ENCODE measurements around the gene KNCN.

KNCN gene

GRCh38 chr1:46551597-46552095 lies at the start of gene KNCN:
Gene KNCN, minus strand, starts transcription at chr1:46551647. Its CDS starts 432 bp downstream, at chr1:46551215.
- no peak for DNase-seq (ENCODE audit: low read depth, low spot score)

GRCh38 chr1:46599059-46599970 lies 47.9 kb upstream of the KNCN start:
- DNase-seq (ENCODE audit: low read depth, low spot score), result no peak

- no peak for DNase-seq (ENCODE audit: low read depth, low spot score)
Observed at GRCh38 chr1:46596846-46597245, 45.4 kb upstream of the KNCN start.

GRCh38 chr1:46596036-46596435 lies 44.6 kb upstream of the KNCN start:
- no peak for DNase-seq (ENCODE audit: low read depth, low spot score)

GRCh38 chr1:46595127-46595526 lies 43.7 kb upstream of the KNCN start:
- DNase-seq (ENCODE audit: low read depth, low spot score), result no peak

- DNase-seq (ENCODE audit: low read depth, low spot score), result no peak
Observed at GRCh38 chr1:46594063-46594462, 42.6 kb upstream of the KNCN start.

- DNase-seq (ENCODE audit: low read depth, low spot score), result no peak
Observed at GRCh38 chr1:46592823-46593222, 41.4 kb upstream of the KNCN start.

- no peak for DNase-seq (ENCODE audit: low read depth, low spot score)
Observed at GRCh38 chr1:46589529-46589928, 38.1 kb upstream of the KNCN start.

GRCh38 chr1:46587069-46587468 lies 35.6 kb upstream of the KNCN start:
- no peak for DNase-seq (ENCODE audit: low read depth, low spot score)

- DNase-seq (ENCODE audit: low read depth, low spot score), result no peak
Observed at GRCh38 chr1:46585312-46585938, 34.0 kb upstream of the KNCN start.

GRCh38 chr1:46583494-46583893 lies 32.0 kb upstream of the KNCN start:
- DNase-seq (ENCODE audit: low read depth, low spot score), result no peak

GRCh38 chr1:46582972-46583371 lies 31.5 kb upstream of the KNCN start:
- DNase-seq (ENCODE audit: low read depth, low spot score), result no peak

GRCh38 chr1:46581681-46582455 lies 30.4 kb upstream of the KNCN start:
- no peak for DNase-seq (ENCODE audit: low read depth, low spot score)

- DNase-seq (ENCODE audit: low read depth, low spot score), result no peak
Observed at GRCh38 chr1:46580140-46580903, 28.9 kb upstream of the KNCN start.

GRCh38 chr1:46577671-46578070 lies 26.2 kb upstream of the KNCN start:
- no peak for DNase-seq (ENCODE audit: low read depth, low spot score)

- no peak for DNase-seq (ENCODE audit: low read depth, low spot score)
Observed at GRCh38 chr1:46576596-46576995, 25.1 kb upstream of the KNCN start.

GRCh38 chr1:46575778-46576177 lies 24.3 kb upstream of the KNCN start:
- no peak for DNase-seq (ENCODE audit: low read depth, low spot score)

GRCh38 chr1:46575300-46575699 lies 23.9 kb upstream of the KNCN start:
- no peak for DNase-seq (ENCODE audit: low read depth, low spot score)

GRCh38 chr1:46571691-46572225 lies 20.3 kb upstream of the KNCN start:
- DNase-seq (ENCODE audit: low read depth, low spot score), result no peak

GRCh38 chr1:46569884-46570725 lies 18.7 kb upstream of the KNCN start:
- no peak for DNase-seq (ENCODE audit: low read depth, low spot score)

All from activated CD4-positive, CD25-positive, alpha-beta regulatory T cell treated with anti-CD3 and anti-CD28 coated beads, Interleukin-2, amount 50 U/mL, for 16 hours (primary cell).